ENCODE data around the gene MRPS34. TPM values are rescaled to one million over a fixed set of nuclear protein-coding genes. Genes with fewer than 3 reads are reported as not detected.
"Not testable (repeated sequence)": the region's sequence is repeated elsewhere in the genome, so short reads cannot be mapped to it uniquely, and the experiment has no call there.

Gene MRPS34
- total RNA-seq, 4 donors from 2014 or later = 67.3 to 146 (median 98.1) TPM

- Histone ChIP-seq H3K36me3 (peaks cover 13 to 22% of the 10 kb centered on the region in 2 donors), H3K4me1 (no peaks in the 10 kb centered on the region), H3K4me3 (replicated peaks in 1 of 3) (no peak overlapping the region), H3K27ac (no peak overlapping the region), H3K27me3 (no peaks in the 10 kb centered on the region), H3K9me3 (no peaks in the 10 kb centered on the region)
- 94 to 98% methylated on average over 15 to 24 of the region's 30 CpGs for WGBS, 2 donors
- intact Hi-C loops (cut with DNase I) = no loop called here
- DNase-seq = no peak
- TF ChIP-seq POLR2A (IDR thresholded peaks at IDR 0.05) (no peak), CTCF (IDR thresholded peaks at IDR 0.05) (no peak)
These were observed 32.0 kb downstream of the MRPS34 start for GRCh38 chr16:1740781-1741490.

GRCh38 chr16:1740234-1740633 lies 32.7 kb downstream of the MRPS34 start:
- 97 to 98% methylated on average over 33 of the region's 33 CpGs for WGBS, 2 donors
- Histone ChIP-seq H3K4me3 (replicated peaks in 1 of 3) (no peak overlapping the region), H3K4me1 (no peaks in the 10 kb centered on the region), H3K36me3 (peaks cover 13 to 20% of the 10 kb centered on the region in 2 donors), H3K27me3 (no peaks in the 10 kb centered on the region), H3K27ac (no peak overlapping the region), H3K9me3 (no peaks in the 10 kb centered on the region)
- intact Hi-C loops (cut with DNase I) = no loop called here
- DNase-seq = no peak
- TF ChIP-seq CTCF (IDR thresholded peaks at IDR 0.05) (no peak), POLR2A (IDR thresholded peaks at IDR 0.05) (no peak)

GRCh38 chr16:1734816-1735215 lies 38.1 kb downstream of the MRPS34 start:
- no peak for DNase-seq
- TF ChIP-seq CTCF (IDR thresholded peaks at IDR 0.05) (no peak), POLR2A (IDR thresholded peaks at IDR 0.05) (no peak)
- Histone ChIP-seq H3K27me3 (no peaks in the 10 kb centered on the region), H3K36me3 (peaks cover 14 to 25% of the 10 kb centered on the region in 2 donors), H3K4me3 (replicated peaks in 1 of 3) (no peak overlapping the region), H3K9me3 (no peaks in the 10 kb centered on the region), H3K4me1 (no peaks in the 10 kb centered on the region), H3K27ac (no peak overlapping the region)
- intact Hi-C loops (cut with DNase I) = no loop called here
- 97 to 100% methylated on average over 20 to 21 of the region's 22 CpGs for WGBS, 2 donors

- H3K9me3 ChIP-seq = no peaks in the 10 kb centered on the region
- no peaks in the 10 kb centered on the region for H3K27me3 ChIP-seq
- no peak for TF ChIP-seq CTCF (IDR thresholded peaks at IDR 0.05)
- no peaks in the 10 kb centered on the region for H3K4me1 ChIP-seq
- no peak overlapping the region for H3K4me3 ChIP-seq (replicated peaks in 1 of 3)
- WGBS, 2 donors = 97 to 100% methylated on average over 5 to 10 of the region's 22 CpGs
- H3K27ac ChIP-seq = no peak overlapping the region
- H3K36me3 ChIP-seq = peaks cover 20 to 30% of the 10 kb centered on the region in 2 donors
- DNase-seq = no peak
- intact Hi-C loops (cut with DNase I) = no loop called here
These were observed 38.8 kb downstream of the MRPS34 start for GRCh38 chr16:1734123-1734522.

GRCh38 chr16:1732551-1732987 lies 40.4 kb downstream of the MRPS34 start:
- H3K36me3 ChIP-seq = peaks cover 28 to 36% of the 10 kb centered on the region in 2 donors
- H3K27ac ChIP-seq; H3K9me3 ChIP-seq; intact Hi-C loops (cut with DNase I); H3K27me3 ChIP-seq; DNase-seq; H3K4me1 ChIP-seq; H3K4me3 ChIP-seq (replicated peaks in 1 of 3): not testable (repeated sequence)
- WGBS, 2 donors = 92 to 93% methylated on average over 3 to 21 of the region's 21 CpGs
